Measurements from ENCODE around the gene KRTAP9-1.

DNA sequence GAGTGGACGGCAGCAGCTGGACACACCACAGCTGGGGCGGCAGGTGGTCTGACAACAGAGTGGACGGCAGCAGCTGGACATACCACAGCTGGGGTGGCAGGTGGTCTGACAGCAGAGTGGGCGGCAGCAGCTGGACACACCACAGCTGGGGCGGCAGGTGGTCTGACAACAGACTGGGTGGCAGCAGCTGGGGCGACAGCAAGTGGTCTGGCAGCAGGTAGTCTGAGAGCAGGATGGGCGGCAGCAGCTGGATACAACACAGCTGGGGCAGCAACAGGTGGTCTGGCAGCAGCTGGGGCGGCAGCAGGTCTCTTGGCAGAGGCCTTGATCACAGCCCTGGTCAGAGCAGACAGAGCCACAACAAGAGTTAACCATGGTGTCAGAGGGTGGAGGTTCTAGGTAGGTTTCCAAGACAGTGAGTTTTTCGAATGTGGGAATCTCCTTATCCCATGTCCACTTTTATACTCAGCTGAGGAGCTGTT, 5.2 kb upstream of the KRTAP9-1 start, which contains the start of gene KRTAP4-1:
- TF ChIP-seq, protein P1, sequence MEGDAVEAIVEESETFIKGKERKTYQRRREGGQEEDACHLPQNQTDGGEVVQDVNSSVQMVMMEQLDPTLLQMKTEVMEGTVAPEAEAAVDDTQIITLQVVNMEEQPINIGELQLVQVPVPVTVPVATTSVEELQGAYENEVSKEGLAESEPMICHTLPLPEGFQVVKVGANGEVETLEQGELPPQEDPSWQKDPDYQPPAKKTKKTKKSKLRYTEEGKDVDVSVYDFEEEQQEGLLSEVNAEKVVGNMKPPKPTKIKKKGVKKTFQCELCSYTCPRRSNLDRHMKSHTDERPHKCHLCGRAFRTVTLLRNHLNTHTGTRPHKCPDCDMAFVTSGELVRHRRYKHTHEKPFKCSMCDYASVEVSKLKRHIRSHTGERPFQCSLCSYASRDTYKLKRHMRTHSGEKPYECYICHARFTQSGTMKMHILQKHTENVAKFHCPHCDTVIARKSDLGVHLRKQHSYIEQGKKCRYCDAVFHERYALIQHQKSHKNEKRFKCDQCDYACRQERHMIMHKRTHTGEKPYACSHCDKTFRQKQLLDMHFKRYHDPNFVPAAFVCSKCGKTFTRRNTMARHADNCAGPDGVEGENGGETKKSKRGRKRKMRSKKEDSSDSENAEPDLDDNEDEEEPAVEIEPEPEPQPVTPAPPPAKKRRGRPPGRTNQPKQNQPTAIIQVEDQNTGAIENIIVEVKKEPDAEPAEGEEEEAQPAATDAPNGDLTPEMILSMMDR (IDR thresholded peaks at IDR 0.05; ENCODE audit: low read length): no peak
- TF ChIP-seq EZH2 (optimal IDR thresholded peaks at IDR 0.05; ENCODE audit: low read depth, low read length) (no peak), EZH2phosphoT487 (IDR thresholded peaks at IDR 0.05; ENCODE audit: low read length) (no peak)

Measured in MM.1S (cell line).